ENCODE data around the gene TNNT2.

The TNNT2 gene

GRCh38 chr1:201377611-201378092, at the start of gene TNNT2:
Gene TNNT2 (minus strand): TSS chr1:201377680. CDS start chr1:201373254, 4,426 bp downstream.
- TF ChIP-seq CTCF (conservative IDR thresholded peaks at IDR 0.05; ENCODE audit: low read depth): no peak
- POLR2A ChIA-PET (ENCODE audit: low non-redundant PET): no interaction called here
- CTCF ChIA-PET: interaction anchor here (0.7 kb wide), 1 partner anchor 129 kb away, joined by 4 read pairs; the partner anchor contains the start of gene CSRP1
- no peak for DNase-seq (ENCODE audit: low spot score)
- H3K27ac ChIP-seq: no peak within 1 kb of the TSS; the same call in 1 of the 2 replicates

GRCh38 chr1:201426479-201427310, 49.2 kb upstream of the TNNT2 start:
- ChIA-PET CTCF (interaction anchor here (0.6 to 1.1 kb wide), 2 partner anchors 9 to 80 kb away, joined by 3 to 4 read pairs; no protein-coding TSS in a partner anchor), POLR2A (ENCODE audit: low non-redundant PET) (no interaction called here)
- TF ChIP-seq CTCF (conservative IDR thresholded peaks at IDR 0.05; ENCODE audit: low read depth): no peak
- no peak overlapping the region for H3K27ac ChIP-seq
- DNase-seq (ENCODE audit: low spot score): no peak

GRCh38 chr1:201424146-201424545, 46.7 kb upstream of the TNNT2 start:
- DNase-seq (ENCODE audit: low spot score): no peak
- no peak for TF ChIP-seq CTCF (conservative IDR thresholded peaks at IDR 0.05; ENCODE audit: low read depth)
- ChIA-PET POLR2A (ENCODE audit: low non-redundant PET) (no interaction called here), CTCF (interaction anchor here (1.6 kb wide), 1 partner anchor 11 kb away, joined by 9 read pairs; no protein-coding TSS in a partner anchor)
- H3K27ac ChIP-seq: no peak overlapping the region

- no peak overlapping the region for H3K27ac ChIP-seq
- no peak for TF ChIP-seq CTCF (conservative IDR thresholded peaks at IDR 0.05; ENCODE audit: low read depth)
- CTCF ChIA-PET: interaction anchor here (0.5 to 1.6 kb wide), 2 partner anchors 12 to 63 kb away, joined by 4 to 9 read pairs; no protein-coding TSS in a partner anchor
- POLR2A ChIA-PET (ENCODE audit: low non-redundant PET): no interaction called here
- no peak for DNase-seq (ENCODE audit: low spot score)
Observed at GRCh38 chr1:201423655-201424054, 46.2 kb upstream of the TNNT2 start.

GRCh38 chr1:201422436-201423030, 45.1 kb upstream of the TNNT2 start:
- no peak for TF ChIP-seq CTCF (conservative IDR thresholded peaks at IDR 0.05; ENCODE audit: low read depth)
- no peak for DNase-seq (ENCODE audit: low spot score)
- CTCF ChIA-PET: interaction anchor here (1.6 kb wide), 1 partner anchor 13 kb away, joined by 9 read pairs; no protein-coding TSS in a partner anchor
- POLR2A ChIA-PET (ENCODE audit: low non-redundant PET): no interaction called here
- H3K27ac ChIP-seq: no peak overlapping the region

- CTCF ChIA-PET: no interaction called here
Observed at GRCh38 chr1:201422026-201422425, 44.5 kb upstream of the TNNT2 start.

More at GRCh38 chr1:201422026-201422425, 44.5 kb upstream of the TNNT2 start:
- DNase-seq (ENCODE audit: low spot score): no peak
- H3K27ac ChIP-seq: no peak overlapping the region
- no peak for TF ChIP-seq CTCF (conservative IDR thresholded peaks at IDR 0.05; ENCODE audit: low read depth)
- POLR2A ChIA-PET (ENCODE audit: low non-redundant PET): no interaction called here

Measured in RWPE1 (cell line).